ENCODE measurements around the gene HJURP.

DNA sequence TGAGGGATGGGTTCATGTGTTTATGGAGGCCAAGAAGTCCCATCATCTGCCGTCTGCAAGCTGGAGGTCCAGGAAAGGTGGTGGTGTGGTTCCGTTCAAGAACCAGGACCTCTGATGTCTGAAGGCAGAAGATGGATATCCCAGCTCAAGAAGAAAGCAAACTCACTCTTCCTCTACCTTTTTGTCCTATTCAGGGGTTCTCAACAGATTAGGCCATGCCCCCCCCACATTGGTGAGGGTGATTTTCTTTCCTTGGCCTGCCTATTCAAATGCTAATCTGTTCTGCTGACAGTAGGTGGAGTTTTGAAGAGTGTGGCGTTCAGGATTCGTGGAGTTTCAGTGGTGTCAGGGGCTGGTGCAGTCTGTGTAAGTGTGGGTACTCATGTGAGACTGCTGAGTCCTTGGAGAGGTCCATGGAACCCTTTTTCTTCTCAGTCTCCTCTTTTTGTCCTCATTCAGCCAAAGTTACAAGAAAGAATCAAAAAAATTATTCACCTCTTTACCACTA is 8.0 kb upstream of the HJURP start:
- TF ChIP-seq CTCF (IDR thresholded peaks at IDR 0.05) (no peak), POLR2A (IDR thresholded peaks at IDR 0.05) (no peak)
